Loucy (cell line): ENCODE data around the gene RBMS3.

Source experiments
- CTCF ChIP-seq: fragments of 200-600 bp; sonication (generic); conservative IDR thresholded peaks from 2 replicates; pipeline ENCODE4 v1.5.1; 2014; ENCODE audit warnings: mild to moderate bottlenecking, antibody characterized with exemption, low read length
- EZH2phosphoT487 ChIP-seq: fragments of 200-600 bp; IDR thresholded peaks from 2 replicates; pipeline ENCODE4 v1.6.1; 2018; ENCODE audit warnings: antibody characterized with exemption, mild to moderate bottlenecking, moderate library complexity, borderline replicate concordance

DNA sequence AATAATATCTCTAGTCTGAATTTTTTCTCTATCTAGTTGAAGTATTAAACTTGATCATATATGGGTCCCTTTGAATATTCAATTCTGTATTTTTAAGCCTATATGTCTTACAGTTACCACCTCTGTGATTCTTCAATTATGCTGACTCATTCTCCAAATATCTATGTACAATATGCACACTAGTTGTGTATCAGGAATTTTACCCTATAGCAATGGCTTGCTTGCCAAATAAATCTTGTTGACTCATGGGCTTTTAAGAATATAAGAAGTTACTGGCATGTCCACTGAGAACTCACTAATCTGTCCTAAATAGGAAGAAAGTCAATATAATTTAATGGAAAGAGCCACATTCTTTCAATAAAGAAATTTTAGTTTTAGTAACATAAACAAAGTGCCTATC is 656.3 kb downstream of the RBMS3 start:
- no peak for TF ChIP-seq CTCF
- TF ChIP-seq EZH2phosphoT487: no peak
